ENCODE measurements around the gene SLC2A4RG. TPM values are rescaled to one million over a fixed set of nuclear protein-coding genes. Genes with fewer than 3 reads are reported as not detected.
A peak's percentile ranks its signal among the peaks of the same experiment; 100 is the strongest.

SLC2A4RG gene
- total RNA-seq, 2 experiments from 2014 or later = 38.5 to 39.8 TPM

GRCh38 chr20:63734111-63734945 lies 5.2 kb upstream of the SLC2A4RG start:
- DNase-seq (no peak), ATAC-seq (no peak)
- intact Hi-C loops (cut with micrococcal nuclease) = no loop called here
- H3K4me3 Mint-ChIP-seq = no peak overlapping the region
- H3K27ac Mint-ChIP-seq = no peak overlapping the region
- peaks cover 24% of the 10 kb centered on the region for H3K4me1 Mint-ChIP-seq (ENCODE audit: low read depth)
- no peaks in the 10 kb centered on the region for H3K9me3 Mint-ChIP-seq
- no peaks in the 10 kb centered on the region for H3K27me3 Mint-ChIP-seq
- TF ChIP-seq, protein P1, sequence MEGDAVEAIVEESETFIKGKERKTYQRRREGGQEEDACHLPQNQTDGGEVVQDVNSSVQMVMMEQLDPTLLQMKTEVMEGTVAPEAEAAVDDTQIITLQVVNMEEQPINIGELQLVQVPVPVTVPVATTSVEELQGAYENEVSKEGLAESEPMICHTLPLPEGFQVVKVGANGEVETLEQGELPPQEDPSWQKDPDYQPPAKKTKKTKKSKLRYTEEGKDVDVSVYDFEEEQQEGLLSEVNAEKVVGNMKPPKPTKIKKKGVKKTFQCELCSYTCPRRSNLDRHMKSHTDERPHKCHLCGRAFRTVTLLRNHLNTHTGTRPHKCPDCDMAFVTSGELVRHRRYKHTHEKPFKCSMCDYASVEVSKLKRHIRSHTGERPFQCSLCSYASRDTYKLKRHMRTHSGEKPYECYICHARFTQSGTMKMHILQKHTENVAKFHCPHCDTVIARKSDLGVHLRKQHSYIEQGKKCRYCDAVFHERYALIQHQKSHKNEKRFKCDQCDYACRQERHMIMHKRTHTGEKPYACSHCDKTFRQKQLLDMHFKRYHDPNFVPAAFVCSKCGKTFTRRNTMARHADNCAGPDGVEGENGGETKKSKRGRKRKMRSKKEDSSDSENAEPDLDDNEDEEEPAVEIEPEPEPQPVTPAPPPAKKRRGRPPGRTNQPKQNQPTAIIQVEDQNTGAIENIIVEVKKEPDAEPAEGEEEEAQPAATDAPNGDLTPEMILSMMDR (IDR thresholded peaks at IDR 0.05) = no peak
- POLR2A ChIA-PET = interaction anchor here (0.8 to 1.1 kb wide), 2 partner anchors 26 to 35 kb away, joined by 3 to 4 read pairs; partner anchors contain the start of genes ARFRP1 and ZGPAT
- CTCF ChIA-PET = no interaction called here
- peaks cover 11% of the 10 kb centered on the region for H3K36me3 Mint-ChIP-seq (ENCODE audit: low read depth)

- ChIA-PET CTCF (interaction anchor here (1.2 to 2.2 kb wide), 4 partner anchors 20 to 197 kb away, joined by 3 to 17 read pairs (median 5); partner anchors contain the start of genes ARFRP1, PTK6 and ZGPAT), POLR2A (interaction anchor here (0.7 to 2.0 kb wide), 5 partner anchors 27 to 198 kb away, joined by 3 to 12 read pairs (median 3); partner anchors contain the start of genes ARFRP1, PTK6 and ZGPAT)
- DNase-seq = no peak
- H3K36me3 Mint-ChIP-seq (ENCODE audit: low read depth) = peaks cover 11% of the 10 kb centered on the region
- no peaks in the 10 kb centered on the region for H3K9me3 Mint-ChIP-seq
- H3K4me3 Mint-ChIP-seq = no peak overlapping the region
- no peak for ATAC-seq
- peaks cover 24% of the 10 kb centered on the region for H3K4me1 Mint-ChIP-seq (ENCODE audit: low read depth)
- intact Hi-C loops (cut with micrococcal nuclease) = no loop called here
- H3K27ac Mint-ChIP-seq = no peak overlapping the region
- TF ChIP-seq, protein P1 (IDR thresholded peaks at IDR 0.05) = no peak
- no peaks in the 10 kb centered on the region for H3K27me3 Mint-ChIP-seq
These were observed 4.4 kb upstream of the SLC2A4RG start for GRCh38 chr20:63734946-63735858.

GRCh38 chr20:63735859-63736718 lies 3.5 kb upstream of the SLC2A4RG start, which contains the start of gene LIME1:
LIME1 (plus strand) TSS chr20:63736664; CDS start chr20:63737550, 886 bp downstream.
- ChIA-PET POLR2A (interaction anchor here (0.6 to 2.0 kb wide), 10 partner anchors 9 to 215 kb away, joined by 3 to 12 read pairs (median 4); partner anchors contain the start of genes ARFRP1, PPDPF, PTK6 and ZGPAT), CTCF (interaction anchor here (0.7 to 2.4 kb wide), 9 partner anchors 15 to 245 kb away, joined by 3 to 17 read pairs (median 5); partner anchors contain the start of genes ARFRP1, PRPF6, PTK6 and ZGPAT)
- H3K4me1 Mint-ChIP-seq (ENCODE audit: low read depth) = peaks cover 26% of the 10 kb centered on the region
- H3K4me3 Mint-ChIP-seq = peak within 1 kb of the TSS; percentile 72
- DNase-seq = peak; percentile 85
- peak; percentile 56 for ATAC-seq
- peak within 1 kb of the TSS; percentile 79 for H3K27ac Mint-ChIP-seq
- intact Hi-C loops (cut with micrococcal nuclease) = no loop called here
- peaks cover 11% of the 10 kb centered on the region for H3K36me3 Mint-ChIP-seq (ENCODE audit: low read depth)
- no peaks in the 10 kb centered on the region for H3K9me3 Mint-ChIP-seq
- H3K27me3 Mint-ChIP-seq = no peaks in the 10 kb centered on the region
- TF ChIP-seq, protein P1 (IDR thresholded peaks at IDR 0.05) = no peak

GRCh38 chr20:63736893-63737694 lies 2.5 kb upstream of the SLC2A4RG start:
- Mint-ChIP-seq H3K27me3 (no peaks in the 10 kb centered on the region), H3K4me1 (ENCODE audit: low read depth) (peaks cover 26% of the 10 kb centered on the region), H3K9me3 (no peaks in the 10 kb centered on the region), H3K27ac (peak overlapping the region; percentile 79), H3K4me3 (peak overlapping the region; percentile 72), H3K36me3 (ENCODE audit: low read depth) (peaks cover 11% of the 10 kb centered on the region)
- ATAC-seq (peak; percentile 24), DNase-seq (peak; percentile 75)
- ChIA-PET CTCF (interaction anchor here (0.8 to 2.4 kb wide), 9 partner anchors 14 to 244 kb away, joined by 3 to 17 read pairs (median 5); partner anchors contain the start of genes ARFRP1, PRPF6, PTK6 and ZGPAT), POLR2A (interaction anchor here (0.6 to 2.0 kb wide), 10 partner anchors 10 to 216 kb away, joined by 3 to 12 read pairs (median 4); partner anchors contain the start of genes ARFRP1, PPDPF and ZGPAT)
- intact Hi-C loops (cut with micrococcal nuclease) = no loop called here
- TF ChIP-seq, protein P1 (IDR thresholded peaks at IDR 0.05) = no peak

Measured in activated CD8-positive, alpha-beta T cell treated with anti-CD3 and anti-CD28 coated beads for 36 hours (primary cell).